ENCODE measurements around the gene WDR31.
"Not testable (repeated sequence)": the region's sequence is repeated elsewhere in the genome, so short reads cannot be mapped to it uniquely, and the experiment has no call there.

The WDR31 gene

DNA sequence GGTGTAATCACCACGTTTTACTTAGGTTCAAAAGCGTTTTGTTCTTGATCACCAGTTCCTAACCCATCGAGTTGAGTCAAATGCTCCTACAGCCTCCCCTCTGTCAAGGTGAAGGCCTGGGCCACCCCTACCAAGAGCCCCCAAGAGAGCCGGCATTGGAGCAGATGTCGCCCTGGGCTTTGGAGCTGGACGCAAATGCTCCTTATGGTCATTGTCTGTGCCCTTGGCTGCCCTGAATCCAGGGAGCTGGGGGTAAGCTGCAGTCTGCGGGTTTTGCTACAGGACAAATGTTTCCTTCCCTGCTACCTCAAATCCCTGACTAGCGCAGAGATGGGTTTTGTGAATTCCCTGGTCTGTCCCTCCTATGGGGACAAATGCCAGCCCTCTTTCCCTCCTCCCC is 41.8 kb downstream of the WDR31 start:
- DNase-seq (ENCODE audit: low spot score): no peak

DNA sequence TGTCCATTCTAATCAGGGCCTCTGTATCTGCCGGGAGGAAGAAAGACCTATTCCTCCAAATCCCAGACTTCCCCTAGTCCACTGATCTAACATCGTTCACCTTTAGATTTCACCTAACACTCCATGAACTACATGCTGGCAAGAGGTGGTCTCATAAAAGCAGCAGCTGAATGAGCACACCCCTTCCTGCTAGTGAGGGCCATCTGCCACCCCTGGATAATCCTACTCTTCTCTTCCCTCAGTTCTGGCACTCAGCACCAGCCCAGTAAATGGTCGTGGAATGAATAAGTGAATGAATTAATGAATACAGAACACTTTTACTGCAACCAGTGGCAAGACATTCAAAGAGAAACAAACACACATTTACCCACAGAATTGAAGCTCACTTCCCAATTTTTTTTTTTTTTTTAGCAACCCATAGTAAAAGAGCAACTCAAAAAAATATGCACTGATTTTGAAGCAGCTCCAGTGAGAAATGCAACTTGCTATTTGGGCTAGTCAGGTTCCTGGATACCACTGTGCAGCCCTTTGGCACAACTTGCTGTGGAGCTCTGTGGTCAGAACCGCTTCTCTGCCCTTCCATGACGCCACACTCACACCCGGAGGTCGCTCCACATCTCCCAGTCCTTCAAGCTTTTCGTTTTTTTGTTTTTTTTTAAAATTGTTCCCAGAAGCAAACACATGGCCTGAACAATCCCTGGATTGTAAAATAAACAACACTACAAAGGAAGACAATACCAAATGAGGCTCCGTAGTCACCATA is 43.1 kb downstream of the WDR31 start:
- DNase-seq (ENCODE audit: low spot score): no peak

- DNase-seq (ENCODE audit: low spot score): not testable (repeated sequence)
Measured at GRCh38 chr9:113296247-113296646, 43.8 kb downstream of the WDR31 start.

- no peak for DNase-seq (ENCODE audit: low spot score)
Measured at GRCh38 chr9:113293285-113293878, 46.7 kb downstream of the WDR31 start.

GRCh38 chr9:113290052-113290607 is 49.9 kb downstream of the WDR31 start:
- peak; percentile 28 for DNase-seq (ENCODE audit: low spot score)

GRCh38 chr9:113289091-113289490 is 51.0 kb downstream of the WDR31 start:
- no peak for DNase-seq (ENCODE audit: low spot score)

DNA sequence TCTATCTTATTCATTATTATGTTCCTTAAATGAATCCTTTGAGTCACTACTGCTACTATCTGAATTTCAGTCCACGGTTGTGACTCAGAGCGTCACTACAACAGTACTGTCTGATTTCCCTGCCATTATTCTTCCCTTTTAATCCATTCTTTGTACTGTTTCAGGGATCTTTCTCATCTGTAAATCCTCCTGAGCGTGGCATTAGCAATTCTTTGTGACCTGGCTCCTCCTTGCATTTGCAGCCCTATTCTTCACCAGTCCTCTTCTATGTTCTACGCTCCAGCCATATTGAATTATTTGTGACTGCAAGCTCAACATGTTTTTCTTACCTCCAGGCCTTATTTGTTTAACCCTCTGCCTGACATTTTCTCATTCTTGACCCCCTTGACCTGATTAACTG is 58.7 kb downstream of the WDR31 start:
- DNase-seq (ENCODE audit: low spot score): no peak

- DNase-seq (ENCODE audit: low spot score): no peak
Measured at GRCh38 chr9:113278840-113279239, 61.2 kb downstream of the WDR31 start.

DNA sequence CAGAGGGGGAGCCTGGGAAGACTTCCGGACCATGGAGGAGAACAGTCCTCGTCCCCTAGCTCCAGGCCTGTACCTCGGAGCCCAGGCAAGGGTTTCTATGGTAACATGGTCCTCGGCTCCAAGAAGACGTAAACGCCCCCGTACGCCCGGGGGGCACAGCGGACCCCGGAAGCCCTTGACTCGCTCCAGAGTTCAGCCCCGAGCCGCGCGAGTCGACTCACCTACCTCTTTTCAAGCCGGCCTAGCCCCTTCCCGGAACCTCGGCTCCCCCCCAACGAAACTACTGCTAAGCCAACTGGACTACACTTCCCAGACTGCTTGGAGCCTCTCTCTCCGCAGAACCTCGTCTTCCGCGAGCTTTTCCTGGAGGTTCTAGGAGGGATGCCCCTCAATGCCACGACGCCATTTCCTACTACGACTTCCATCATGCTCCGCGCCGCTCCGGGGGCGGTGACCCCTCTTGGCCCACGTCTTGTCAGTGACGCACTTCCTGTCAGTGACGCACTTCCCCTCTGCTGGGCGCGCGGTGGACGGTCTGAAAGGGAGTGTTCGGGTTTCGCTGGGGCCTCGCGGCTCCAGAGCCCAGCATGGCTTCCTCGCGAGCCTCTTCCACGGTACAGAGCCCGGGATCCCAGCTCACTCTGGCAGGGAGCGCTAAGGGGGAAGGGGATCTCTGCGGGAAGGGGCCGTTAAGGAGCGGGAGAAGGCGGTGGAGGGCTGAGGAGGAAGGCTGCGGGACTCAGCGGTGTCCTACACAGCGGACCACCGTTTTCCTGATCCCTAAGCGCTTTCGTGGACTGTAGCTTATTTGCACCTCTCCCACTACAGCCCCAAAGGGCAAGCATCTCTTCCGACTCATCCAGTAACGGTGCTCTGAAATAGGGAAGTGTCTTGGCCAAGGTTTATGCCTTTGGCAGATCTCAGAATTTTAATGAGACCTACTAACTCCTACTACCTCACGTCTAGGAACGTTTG is 64.6 kb downstream of the WDR31 start, which contains the start of the genes CDC26 and PRPF4:
TSS of gene CDC26 (minus strand) at position 416 of the 975 bp plus-strand sequence. CDS start 3,065 bp downstream, outside the sequence.
TSS of gene PRPF4 (plus strand) at position 502 of the 975 bp plus-strand sequence. CDS start at position 588, 86 bp downstream.
- DNase-seq (ENCODE audit: low spot score): peak; percentile 97

GRCh38 chr9:113274474-113275156 is 65.5 kb downstream of the WDR31 start:
- DNase-seq (ENCODE audit: low spot score): peak; percentile 87

DNA sequence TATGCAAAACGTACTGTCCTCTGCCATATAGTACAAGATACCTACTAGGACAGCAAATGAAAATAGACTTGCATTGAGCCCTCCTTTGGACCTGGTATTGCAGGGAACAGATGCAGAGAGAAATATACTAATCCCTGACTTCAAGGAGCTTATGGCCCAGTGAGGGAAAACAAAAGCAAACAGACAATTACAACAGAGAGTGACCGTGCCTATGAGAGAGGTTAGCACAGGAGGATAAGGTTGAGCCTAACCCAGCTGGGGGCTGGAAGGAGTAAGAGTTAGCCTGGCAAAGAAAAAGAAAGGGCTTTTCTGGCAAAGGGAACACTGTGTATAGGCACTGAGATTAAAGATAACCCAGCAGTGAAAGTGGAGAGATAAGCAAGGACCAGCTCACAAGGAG is 70.2 kb downstream of the WDR31 start:
- no peak for DNase-seq (ENCODE audit: low spot score)

- DNase-seq (ENCODE audit: low spot score): no peak
Measured at GRCh38 chr9:113269355-113269754, 70.7 kb downstream of the WDR31 start.

DNA sequence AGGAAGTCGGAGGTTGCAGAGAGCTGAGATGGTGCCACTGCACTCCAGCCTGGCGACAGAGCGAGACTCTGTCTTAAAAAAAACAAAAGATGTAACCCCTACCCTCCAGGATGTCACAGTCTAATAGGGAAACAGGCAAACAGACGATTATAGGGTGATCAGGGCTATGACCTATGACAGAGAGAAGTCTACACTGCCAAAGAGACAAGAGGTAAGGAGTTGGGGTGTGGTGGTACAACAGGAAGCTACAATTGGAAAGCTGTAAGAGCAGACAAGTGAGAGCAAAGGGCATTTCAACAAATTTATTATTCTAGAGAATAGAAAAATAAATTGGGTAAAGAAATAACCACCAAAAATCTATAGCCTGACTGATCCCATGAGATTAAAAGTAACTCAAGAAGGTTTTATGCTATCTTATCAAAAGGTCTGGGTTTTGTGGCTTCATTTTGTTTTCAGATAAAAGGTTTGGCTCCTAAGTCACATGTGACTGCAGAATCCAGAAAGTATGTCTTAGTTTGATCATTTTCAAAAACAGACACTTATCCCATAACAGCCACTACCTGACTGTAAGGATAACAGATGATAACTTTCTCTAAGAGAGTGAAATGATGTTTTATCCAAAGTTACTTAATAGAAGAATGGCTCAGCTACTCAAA is 72.0 kb downstream of the WDR31 start:
- DNase-seq (ENCODE audit: low spot score): peak; percentile 31

DNA sequence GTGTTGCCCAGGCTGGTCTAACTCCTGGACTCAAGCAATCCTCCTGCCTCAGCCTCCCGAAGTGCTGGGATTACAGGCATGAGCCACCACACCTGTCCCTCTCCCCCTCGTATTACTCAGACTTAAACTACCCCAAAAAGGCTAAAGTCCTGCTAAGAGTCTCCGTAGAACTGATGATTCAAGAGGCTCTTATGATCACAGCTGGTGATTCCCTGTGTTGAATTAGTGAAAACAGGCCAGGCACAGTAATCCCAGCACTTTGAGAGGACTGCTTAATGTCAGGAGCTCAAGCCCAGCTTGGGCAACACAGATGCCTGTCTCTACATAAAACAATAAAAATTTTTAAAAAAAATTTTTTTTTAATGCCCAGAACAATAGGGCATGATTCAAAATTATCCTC is 73.9 kb downstream of the WDR31 start:
- no peak for DNase-seq (ENCODE audit: low spot score)

Measured in hematopoietic multipotent progenitor cell treated with erythropoietin and hydrocortisone succinate and interleukin-3 and kit ligand, for 15 days (in vitro differentiated cells).